Measurements from ENCODE around the gene TNFRSF13B. TPM values are rescaled to one million over a fixed set of nuclear protein-coding genes. Genes with fewer than 3 reads are reported as not detected.

The TNFRSF13B gene
- total RNA-seq, 1 experiment from 2014 or later = not detected

GRCh38 chr17:17001874-17002520 is 30.1 kb upstream of the TNFRSF13B start:
- no TSS peak for BruUV-seq (replicated peaks)
- CTCF ChIA-PET = interaction anchor here (0.6 to 1.1 kb wide), 6 partner anchors 39 to 514 kb away, joined by 3 to 4 read pairs (median 3); no protein-coding TSS in a partner anchor

GRCh38 chr17:17001076-17001777 is 29.3 kb upstream of the TNFRSF13B start:
- no TSS peak for BruUV-seq (replicated peaks)
- CTCF ChIA-PET = interaction anchor here (0.6 to 2.1 kb wide), 15 partner anchors 8 to 631 kb away, joined by 3 to 4 read pairs (median 3); no protein-coding TSS in a partner anchor
- intact Hi-C loops (cut with micrococcal nuclease) = loop anchor here (5.0 to 10.0 kb wide), 3 partner anchors 154 to 641 kb away; no protein-coding TSS in a partner anchor

More at GRCh38 chr17:17001874-17002520, 30.1 kb upstream of the TNFRSF13B start:
- POLR2A ChIA-PET = interaction anchor here (0.6 kb wide), 1 partner anchor 353 kb away, joined by 3 read pairs; no protein-coding TSS in a partner anchor
- H3K4me3 Mint-ChIP-seq (ENCODE audit: unreplicated experiment) = no peak overlapping the region
- no peaks in the 10 kb centered on the region for H3K9me3 Mint-ChIP-seq (ENCODE audit: unreplicated experiment)
- no peaks in the 10 kb centered on the region for H3K4me1 Mint-ChIP-seq (ENCODE audit: insufficient read depth, unreplicated experiment)
- H3K27ac Mint-ChIP-seq (ENCODE audit: low read depth, unreplicated experiment) = no peak overlapping the region
- peak; percentile 97 for TF ChIP-seq CTCF (IDR thresholded peaks at IDR 0.05; ENCODE audit: unreplicated experiment)
- H3K36me3 Mint-ChIP-seq (ENCODE audit: insufficient read depth, unreplicated experiment) = no peaks in the 10 kb centered on the region
- peak; percentile 80 for DNase-seq (ENCODE audit: unreplicated experiment)
- intact Hi-C loops (cut with micrococcal nuclease) = loop anchor here (5.0 to 10.0 kb wide), 3 partner anchors 153 to 640 kb away; no protein-coding TSS in a partner anchor
- no peaks in the 10 kb centered on the region for H3K27me3 Mint-ChIP-seq (ENCODE audit: insufficient read depth, unreplicated experiment)

DNA sequence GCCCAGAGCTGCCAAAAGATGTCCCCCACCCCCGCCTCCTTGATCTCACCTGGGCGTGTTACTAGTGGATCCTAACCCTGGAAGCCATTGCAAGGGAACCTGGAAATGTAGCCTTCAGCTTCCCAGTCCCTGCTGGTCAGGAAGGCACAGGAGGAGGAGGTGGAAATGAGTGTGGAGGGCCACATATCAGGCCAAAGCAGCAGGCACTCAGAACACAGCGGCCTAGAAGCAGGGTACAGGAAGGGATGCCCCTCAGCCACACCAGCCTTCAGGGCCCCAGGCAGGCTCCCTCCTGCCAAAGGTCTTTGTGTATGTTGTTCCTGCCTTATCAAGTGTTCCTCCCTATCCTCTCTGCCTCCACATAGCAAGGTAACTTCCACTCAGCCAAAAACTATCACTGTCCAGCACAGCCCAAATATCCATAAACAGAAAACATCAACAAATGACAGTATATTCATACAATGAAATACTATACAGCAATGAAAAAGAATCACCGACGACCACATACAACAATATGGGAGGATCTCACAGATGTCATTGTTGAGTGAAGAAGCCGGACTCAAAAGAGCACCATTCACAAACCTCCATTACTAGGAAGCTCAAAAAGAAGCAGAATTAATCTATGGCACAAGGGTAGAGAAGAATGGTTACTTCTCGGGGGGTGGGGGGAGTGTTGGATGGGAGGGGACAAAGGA is 28.2 kb upstream of the TNFRSF13B start:
- ChIA-PET POLR2A (interaction anchor here (0.7 kb wide), 1 partner anchor 238 kb away, joined by 3 read pairs; no protein-coding TSS in a partner anchor), CTCF (interaction anchor here (0.6 to 2.1 kb wide), 17 partner anchors 7 to 316 kb away, joined by 3 to 6 read pairs (median 4); no protein-coding TSS in a partner anchor)
- H3K27ac Mint-ChIP-seq (ENCODE audit: low read depth, unreplicated experiment) = no peak overlapping the region
- no peak overlapping the region for H3K4me3 Mint-ChIP-seq (ENCODE audit: unreplicated experiment)
- DNase-seq (ENCODE audit: unreplicated experiment) = no peak
- H3K4me1 Mint-ChIP-seq (ENCODE audit: insufficient read depth, unreplicated experiment) = no peaks in the 10 kb centered on the region
- no TSS peak for BruUV-seq (replicated peaks)
- intact Hi-C loops (cut with micrococcal nuclease) = loop anchor here (5.0 to 10.0 kb wide), 3 partner anchors 155 to 642 kb away; no protein-coding TSS in a partner anchor
- H3K9me3 Mint-ChIP-seq (ENCODE audit: unreplicated experiment) = no peaks in the 10 kb centered on the region
- no peak for TF ChIP-seq CTCF (IDR thresholded peaks at IDR 0.05; ENCODE audit: unreplicated experiment)
- no peaks in the 10 kb centered on the region for H3K36me3 Mint-ChIP-seq (ENCODE audit: insufficient read depth, unreplicated experiment)
- no peaks in the 10 kb centered on the region for H3K27me3 Mint-ChIP-seq (ENCODE audit: insufficient read depth, unreplicated experiment)

More at GRCh38 chr17:17001076-17001777, 29.3 kb upstream of the TNFRSF13B start:
- no peaks in the 10 kb centered on the region for H3K9me3 Mint-ChIP-seq (ENCODE audit: unreplicated experiment)
- DNase-seq (ENCODE audit: unreplicated experiment) = no peak
- POLR2A ChIA-PET = no interaction called here
- no peak overlapping the region for H3K27ac Mint-ChIP-seq (ENCODE audit: low read depth, unreplicated experiment)
- no peaks in the 10 kb centered on the region for H3K27me3 Mint-ChIP-seq (ENCODE audit: insufficient read depth, unreplicated experiment)
- no peaks in the 10 kb centered on the region for H3K36me3 Mint-ChIP-seq (ENCODE audit: insufficient read depth, unreplicated experiment)
- no peak overlapping the region for H3K4me3 Mint-ChIP-seq (ENCODE audit: unreplicated experiment)
- TF ChIP-seq CTCF (IDR thresholded peaks at IDR 0.05; ENCODE audit: unreplicated experiment) = no peak
- H3K4me1 Mint-ChIP-seq (ENCODE audit: insufficient read depth, unreplicated experiment) = no peaks in the 10 kb centered on the region
